Loucy (cell line): ENCODE results near the gene MUC6.

Experiments used
- H2AFZ ChIP-seq: fragments of 200-600 bp; sonication (generic); 2 replicates; pipeline ENCODE4 v1.6.0; 2016; ENCODE audit warnings: antibody characterized with exemption, mild to moderate bottlenecking, low read length, moderate library complexity
- H3F3A ChIP-seq: fragments of 200-600 bp; 2 replicates; pipeline ENCODE4 v1.6.0; 2016; ENCODE audit warnings: antibody characterized with exemption, low read depth, mild to moderate bottlenecking
- H3K27me3 ChIP-seq: fragments of 200-600 bp; sonication (generic); 2 replicates; pipeline ENCODE4 v1.6.1; 2014; ENCODE audit warnings: low read length, mild to moderate bottlenecking; ENCODE audit not compliant: insufficient read depth, poor library complexity, severe bottlenecking
- H3K36me3 ChIP-seq: fragments of 200-600 bp; sonication (generic); 2 replicates; pipeline ENCODE4 v1.6.1; 2016; ENCODE audit warnings: low read length; ENCODE audit not compliant: insufficient read depth
- H3K4me1 ChIP-seq: fragments of 200-600 bp; sonication (generic); 2 replicates; pipeline ENCODE4 v1.5.1; 2014; ENCODE audit warnings: low read length, mild to moderate bottlenecking; ENCODE audit not compliant: insufficient read depth, poor library complexity, severe bottlenecking
- H3K4me2 ChIP-seq: fragments of 200-600 bp; sonication (generic); 2 replicates; pipeline ENCODE4 v1.6.0; 2014; ENCODE audit warnings: antibody characterized with exemption, low read length, low read depth, mild to moderate bottlenecking; ENCODE audit not compliant: poor library complexity, severe bottlenecking
- H3K4me3 ChIP-seq: fragments of 200-600 bp; sonication (generic); 2 replicates; pipeline ENCODE4 v1.5.1; 2014; ENCODE audit warnings: low read length, mild to moderate bottlenecking, mixed read lengths; ENCODE audit not compliant: poor library complexity, severe bottlenecking
- H3K79me2 ChIP-seq: fragments of 200-600 bp; sonication (generic); 2 replicates; pipeline ENCODE4 v1.6.1; 2014; ENCODE audit warnings: low read length; ENCODE audit not compliant: insufficient read depth
- H3K9ac ChIP-seq: fragments of 200-600 bp; sonication (generic); 2 replicates; pipeline ENCODE4 v1.6.0; 2014; ENCODE audit warnings: mild to moderate bottlenecking, low read depth, low read length, moderate library complexity; ENCODE audit not compliant: poor library complexity, severe bottlenecking
- H3K9me2 ChIP-seq: fragments of 200-600 bp; sonication (generic); replicated peaks from 2 replicates; pipeline ENCODE4 v1.6.1; 2016; ENCODE audit warnings: low read depth, low read length, mixed read lengths
- H3K9me3 ChIP-seq: fragments of 200-600 bp; sonication (generic); 2 replicates; pipeline ENCODE4 v1.6.1; 2014; ENCODE audit warnings: mild to moderate bottlenecking, antibody characterized with exemption, low read length, low read depth; ENCODE audit not compliant: insufficient read depth
- H4K20me1 ChIP-seq: fragments of 200-600 bp; sonication (generic); 2 replicates; pipeline ENCODE4 v1.6.0; 2014; ENCODE audit warnings: antibody characterized with exemption, low read length, mild to moderate bottlenecking; ENCODE audit not compliant: insufficient read depth, poor library complexity, severe bottlenecking
- EZH2phosphoT487 ChIP-seq: fragments of 200-600 bp; IDR thresholded peaks from 2 replicates; pipeline ENCODE4 v1.6.1; 2018; ENCODE audit warnings: antibody characterized with exemption, mild to moderate bottlenecking, moderate library complexity, borderline replicate concordance
- TF ChIP-seq, protein P1 (sequence below): fragments of 200-600 bp; sonication (generic); conservative IDR thresholded peaks from 2 replicates; pipeline ENCODE4 v1.5.1; 2014; ENCODE audit warnings: mild to moderate bottlenecking, antibody characterized with exemption, low read length

Gene MUC6

DNA sequence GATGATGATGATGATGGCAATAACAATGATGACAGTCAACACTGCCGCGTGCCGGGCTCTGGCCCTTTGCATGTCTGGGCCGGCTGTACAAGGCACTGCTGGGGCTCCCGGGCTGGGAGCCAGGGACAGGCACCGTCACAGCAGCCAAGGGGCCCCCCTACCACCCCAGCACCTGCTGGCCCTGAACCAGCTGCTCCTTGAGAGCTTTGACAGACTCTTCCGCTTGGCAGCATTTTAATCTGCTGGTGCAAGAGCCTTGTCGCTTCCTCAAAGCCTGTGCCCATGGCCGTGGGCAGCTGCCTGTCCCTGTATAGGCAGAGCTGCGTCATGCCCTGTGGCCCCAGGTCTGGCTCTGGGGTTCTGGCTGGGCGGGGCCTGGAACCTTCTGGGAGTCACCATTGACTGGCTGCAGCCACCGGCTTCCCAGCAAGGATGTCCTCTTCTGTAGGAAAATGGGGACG is 12.9 kb upstream of the MUC6 start:
- Histone ChIP-seq H3K36me3 (no peaks in the 10 kb centered on the region), H3K9ac (no peak overlapping the region), H3K9me3 (no peaks in the 10 kb centered on the region), H3K27me3 (no peaks in the 10 kb centered on the region), H2AFZ (no peak overlapping the region), H4K20me1 (no peaks in the 10 kb centered on the region), H3F3A (no peaks in the 10 kb centered on the region), H3K4me2 (no peak overlapping the region), H3K4me1 (no peaks in the 10 kb centered on the region), H3K9me2 (no peaks in the 10 kb centered on the region), H3K79me2 (no peaks in the 10 kb centered on the region), H3K4me3 (no peak overlapping the region)
- TF ChIP-seq EZH2phosphoT487: no peak
- TF ChIP-seq, protein P1, sequence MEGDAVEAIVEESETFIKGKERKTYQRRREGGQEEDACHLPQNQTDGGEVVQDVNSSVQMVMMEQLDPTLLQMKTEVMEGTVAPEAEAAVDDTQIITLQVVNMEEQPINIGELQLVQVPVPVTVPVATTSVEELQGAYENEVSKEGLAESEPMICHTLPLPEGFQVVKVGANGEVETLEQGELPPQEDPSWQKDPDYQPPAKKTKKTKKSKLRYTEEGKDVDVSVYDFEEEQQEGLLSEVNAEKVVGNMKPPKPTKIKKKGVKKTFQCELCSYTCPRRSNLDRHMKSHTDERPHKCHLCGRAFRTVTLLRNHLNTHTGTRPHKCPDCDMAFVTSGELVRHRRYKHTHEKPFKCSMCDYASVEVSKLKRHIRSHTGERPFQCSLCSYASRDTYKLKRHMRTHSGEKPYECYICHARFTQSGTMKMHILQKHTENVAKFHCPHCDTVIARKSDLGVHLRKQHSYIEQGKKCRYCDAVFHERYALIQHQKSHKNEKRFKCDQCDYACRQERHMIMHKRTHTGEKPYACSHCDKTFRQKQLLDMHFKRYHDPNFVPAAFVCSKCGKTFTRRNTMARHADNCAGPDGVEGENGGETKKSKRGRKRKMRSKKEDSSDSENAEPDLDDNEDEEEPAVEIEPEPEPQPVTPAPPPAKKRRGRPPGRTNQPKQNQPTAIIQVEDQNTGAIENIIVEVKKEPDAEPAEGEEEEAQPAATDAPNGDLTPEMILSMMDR: no peak

DNA sequence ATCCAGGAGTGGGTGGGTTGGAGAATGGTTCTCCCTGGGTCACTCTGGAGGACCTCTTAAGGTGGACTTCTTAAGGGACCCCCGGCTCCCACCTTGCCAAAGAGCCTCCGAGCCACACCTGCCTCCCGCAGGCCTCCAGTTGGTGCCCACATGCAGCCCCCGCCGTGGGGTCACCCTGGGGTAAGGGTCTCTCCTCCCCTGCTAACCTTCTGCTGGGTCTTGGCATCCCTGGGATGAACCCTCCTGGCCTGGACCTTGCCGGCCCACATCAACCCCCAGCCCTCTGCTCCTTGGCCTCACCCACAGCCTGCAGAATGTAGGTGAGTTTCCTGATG is 12.5 kb upstream of the MUC6 start:
- Histone ChIP-seq H3K4me2 (no peak overlapping the region), H3K27me3 (no peaks in the 10 kb centered on the region), H3K4me3 (no peak overlapping the region), H3F3A (no peaks in the 10 kb centered on the region), H3K9me3 (no peaks in the 10 kb centered on the region), H3K36me3 (no peaks in the 10 kb centered on the region), H3K4me1 (no peaks in the 10 kb centered on the region), H3K79me2 (no peaks in the 10 kb centered on the region), H4K20me1 (no peaks in the 10 kb centered on the region), H2AFZ (no peak overlapping the region), H3K9me2 (no peaks in the 10 kb centered on the region), H3K9ac (no peak overlapping the region)
- TF ChIP-seq, protein P1: no peak
- TF ChIP-seq EZH2phosphoT487: no peak

DNA sequence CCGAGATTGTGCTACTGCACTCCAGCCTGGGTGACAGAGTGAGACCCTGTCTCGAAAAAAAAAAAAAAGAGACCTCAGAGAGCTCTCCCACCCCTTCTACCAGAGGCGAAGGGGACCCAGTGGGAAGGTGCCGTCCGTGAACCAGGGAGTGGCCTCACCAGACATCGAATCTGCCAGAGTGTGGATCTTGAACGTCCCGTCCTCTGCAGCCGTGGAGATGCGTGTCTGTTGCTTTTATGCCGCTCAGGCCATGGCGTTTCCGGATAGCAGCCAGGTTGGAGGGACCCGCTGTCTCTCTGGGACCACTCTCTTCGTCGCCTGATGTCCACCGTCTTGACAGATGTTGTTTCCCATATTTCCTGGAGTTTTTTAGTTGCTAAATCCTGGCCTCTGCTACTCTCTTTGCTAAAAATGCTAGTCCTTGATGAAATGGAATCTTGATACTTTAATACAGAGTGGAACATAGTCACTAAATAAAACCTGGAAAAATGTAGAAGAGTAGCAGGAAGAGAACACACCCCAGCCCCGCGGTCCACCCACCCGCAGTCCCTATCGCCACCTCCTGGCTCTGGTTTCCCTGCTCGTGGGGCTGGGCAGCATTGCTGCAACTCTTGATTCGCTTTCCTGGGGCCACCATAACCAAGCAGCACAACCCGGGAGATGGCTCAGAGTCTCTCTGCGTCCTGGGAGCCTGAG is 12.0 kb upstream of the MUC6 start:
- Histone ChIP-seq H3K4me3 (no peak overlapping the region), H3F3A (no peaks in the 10 kb centered on the region), H3K9ac (no peak overlapping the region), H3K4me2 (no peak overlapping the region), H3K9me2 (no peaks in the 10 kb centered on the region), H3K36me3 (no peaks in the 10 kb centered on the region), H3K9me3 (no peaks in the 10 kb centered on the region), H3K79me2 (no peaks in the 10 kb centered on the region), H4K20me1 (no peaks in the 10 kb centered on the region), H2AFZ (no peak overlapping the region), H3K27me3 (no peaks in the 10 kb centered on the region), H3K4me1 (no peaks in the 10 kb centered on the region)
- TF ChIP-seq, protein P1: no peak; the same call in 1 of the 2 replicates
- no peak for TF ChIP-seq EZH2phosphoT487
